Measurements from ENCODE around the gene L1TD1. TPM values are rescaled to one million over a fixed set of nuclear protein-coding genes. Genes with fewer than 3 reads are reported as not detected.
"Not testable (repeated sequence)": the region's sequence is repeated elsewhere in the genome, so short reads cannot be mapped to it uniquely, and the experiment has no call there.

L1TD1 gene
- polyA plus RNA-seq, result 0.56 TPM

- peaks cover 0 to 2% (median 0%) of the 10 kb centered on the region in 3 donors for H3K9me3 Mint-ChIP-seq
- no peaks in the 10 kb centered on the region for H3K36me3 Mint-ChIP-seq
- H3K27ac Mint-ChIP-seq, result no peak within 1 kb of the TSS
- H3K4me3 Mint-ChIP-seq, result peak within 1 kb of the TSS; percentile 54 to 78 (median 74)
- H3K4me1 Mint-ChIP-seq, result no peaks in the 10 kb centered on the region
- peaks cover 22% of the 10 kb centered on the region for H3K27me3 Mint-ChIP-seq
Observed at GRCh38 chr1:62194651-62195544, at the start of gene L1TD1. TSS of gene L1TD1 (plus strand) at chr1:62194849. CDS start at chr1:62206629, 11,780 bp downstream.

- no peak overlapping the region for H3K27ac Mint-ChIP-seq
- H3K9me3 Mint-ChIP-seq, result no peaks in the 10 kb centered on the region
- peaks cover 4 to 12% (median 7%) of the 10 kb centered on the region in 3 donors for H3K4me1 Mint-ChIP-seq
- H3K4me3 Mint-ChIP-seq, result peak overlapping the region in 1 of 4 donors; percentile 51
- H3K27me3 Mint-ChIP-seq, result no peaks in the 10 kb centered on the region
- peaks cover 8% of the 10 kb centered on the region for H3K36me3 Mint-ChIP-seq
Observed at GRCh38 chr1:62159940-62160348, 34.7 kb upstream of the L1TD1 start.

- Mint-ChIP-seq H3K27ac (no peak overlapping the region), H3K27me3 (no peaks in the 10 kb centered on the region), H3K36me3 (peaks cover 8% of the 10 kb centered on the region)
Observed at GRCh38 chr1:62161711-62162110, 32.9 kb upstream of the L1TD1 start.

GRCh38 chr1:62170380-62170779 lies 24.3 kb upstream of the L1TD1 start:
- H3K27ac Mint-ChIP-seq, H3K4me1 Mint-ChIP-seq, H3K27me3 Mint-ChIP-seq, H3K4me3 Mint-ChIP-seq, H3K9me3 Mint-ChIP-seq, H3K36me3 Mint-ChIP-seq: not testable (repeated sequence)

More at GRCh38 chr1:62161711-62162110, 32.9 kb upstream of the L1TD1 start:
- Mint-ChIP-seq H3K4me1 (peaks cover 4 to 12% (median 7%) of the 10 kb centered on the region in 3 donors), H3K9me3 (no peaks in the 10 kb centered on the region), H3K4me3 (no peak overlapping the region)

GRCh38 chr1:62175568-62176179 lies 19.0 kb upstream of the L1TD1 start:
- H3K4me1 Mint-ChIP-seq, result no peaks in the 10 kb centered on the region
- no peaks in the 10 kb centered on the region for H3K9me3 Mint-ChIP-seq
- no peak overlapping the region for H3K27ac Mint-ChIP-seq

GRCh38 chr1:62176597-62177312 lies 17.9 kb upstream of the L1TD1 start:
- no peak overlapping the region for H3K27ac Mint-ChIP-seq
- no peaks in the 10 kb centered on the region for H3K27me3 Mint-ChIP-seq
- no peaks in the 10 kb centered on the region for H3K9me3 Mint-ChIP-seq
- no peaks in the 10 kb centered on the region for H3K36me3 Mint-ChIP-seq
- H3K4me3 Mint-ChIP-seq, result no peak overlapping the region
- no peaks in the 10 kb centered on the region for H3K4me1 Mint-ChIP-seq

More at GRCh38 chr1:62175568-62176179, 19.0 kb upstream of the L1TD1 start:
- Mint-ChIP-seq H3K4me3 (no peak overlapping the region), H3K36me3 (no peaks in the 10 kb centered on the region), H3K27me3 (no peaks in the 10 kb centered on the region)

GRCh38 chr1:62177621-62178020 lies 17.0 kb upstream of the L1TD1 start:
- Mint-ChIP-seq H3K9me3 (no peaks in the 10 kb centered on the region), H3K36me3 (no peaks in the 10 kb centered on the region), H3K4me1 (no peaks in the 10 kb centered on the region), H3K27ac (no peak overlapping the region), H3K27me3 (no peaks in the 10 kb centered on the region), H3K4me3 (no peak overlapping the region)

- Mint-ChIP-seq H3K27me3 (no peaks in the 10 kb centered on the region), H3K27ac (no peak overlapping the region), H3K36me3 (no peaks in the 10 kb centered on the region), H3K9me3 (no peaks in the 10 kb centered on the region), H3K4me3 (no peak overlapping the region), H3K4me1 (no peaks in the 10 kb centered on the region)
Observed at GRCh38 chr1:62178372-62178771, 16.3 kb upstream of the L1TD1 start.

- H3K4me1 Mint-ChIP-seq, H3K9me3 Mint-ChIP-seq, H3K4me3 Mint-ChIP-seq, H3K27me3 Mint-ChIP-seq, H3K27ac Mint-ChIP-seq, H3K36me3 Mint-ChIP-seq: not testable (repeated sequence)
Observed at GRCh38 chr1:62180054-62180453, 14.6 kb upstream of the L1TD1 start.

- H3K36me3 Mint-ChIP-seq, result no peaks in the 10 kb centered on the region
- no peaks in the 10 kb centered on the region for H3K4me1 Mint-ChIP-seq
- no peaks in the 10 kb centered on the region for H3K27me3 Mint-ChIP-seq
- no peak overlapping the region for H3K27ac Mint-ChIP-seq
- H3K4me3 Mint-ChIP-seq, result no peak overlapping the region
- no peaks in the 10 kb centered on the region for H3K9me3 Mint-ChIP-seq
Observed at GRCh38 chr1:62180639-62181038, 14.0 kb upstream of the L1TD1 start.

GRCh38 chr1:62181532-62181931 lies 13.1 kb upstream of the L1TD1 start:
- Mint-ChIP-seq H3K9me3 (no peaks in the 10 kb centered on the region), H3K27me3 (no peaks in the 10 kb centered on the region), H3K4me1 (no peaks in the 10 kb centered on the region), H3K4me3 (no peak overlapping the region), H3K27ac (no peak overlapping the region), H3K36me3 (no peaks in the 10 kb centered on the region)

GRCh38 chr1:62182157-62182556 lies 12.5 kb upstream of the L1TD1 start:
- not testable (repeated sequence) for H3K9me3 Mint-ChIP-seq, H3K27ac Mint-ChIP-seq, H3K27me3 Mint-ChIP-seq, H3K4me1 Mint-ChIP-seq, H3K36me3 Mint-ChIP-seq, H3K4me3 Mint-ChIP-seq

GRCh38 chr1:62183164-62184020 lies 11.3 kb upstream of the L1TD1 start:
- H3K27me3 Mint-ChIP-seq, H3K4me1 Mint-ChIP-seq, H3K27ac Mint-ChIP-seq, H3K4me3 Mint-ChIP-seq, H3K36me3 Mint-ChIP-seq, H3K9me3 Mint-ChIP-seq: not testable (repeated sequence)

- Mint-ChIP-seq H3K27me3 (no peaks in the 10 kb centered on the region), H3K4me1 (no peaks in the 10 kb centered on the region), H3K36me3 (peaks cover 2% of the 10 kb centered on the region), H3K27ac (no peak overlapping the region), H3K4me3 (no peak overlapping the region), H3K9me3 (no peaks in the 10 kb centered on the region)
Observed at GRCh38 chr1:62184336-62184735, 10.3 kb upstream of the L1TD1 start.

- H3K4me3 Mint-ChIP-seq, H3K36me3 Mint-ChIP-seq, H3K27me3 Mint-ChIP-seq, H3K27ac Mint-ChIP-seq, H3K9me3 Mint-ChIP-seq, H3K4me1 Mint-ChIP-seq: not testable (repeated sequence)
Observed at GRCh38 chr1:62185233-62185632, 9.4 kb upstream of the L1TD1 start.
